ENCODE data around the gene ATL3. TPM values are rescaled to one million over a fixed set of nuclear protein-coding genes. Genes with fewer than 3 reads are reported as not detected.
A peak's percentile ranks its signal among the peaks of the same experiment; 100 is the strongest.
"Not testable (repeated sequence)": the region's sequence is repeated elsewhere in the genome, so short reads cannot be mapped to it uniquely, and the experiment has no call there.

ATL3 gene
- total RNA-seq, 1 donor from 2014 or later: 96.9 TPM

GRCh38 chr11:63687845-63688244, 16.7 kb upstream of the ATL3 start:
- Mint-ChIP-seq H3K36me3 (ENCODE audit: unreplicated experiment) (no peaks in the 10 kb centered on the region), H3K4me1 (ENCODE audit: unreplicated experiment) (peaks cover 49% of the 10 kb centered on the region), H3K27me3 (ENCODE audit: unreplicated experiment) (no peaks in the 10 kb centered on the region), H3K27ac (ENCODE audit: unreplicated experiment) (no peak overlapping the region), H3K4me3 (ENCODE audit: unreplicated experiment) (no peak overlapping the region), H3K9me3 (ENCODE audit: unreplicated experiment) (no peaks in the 10 kb centered on the region)
- no peak for TF ChIP-seq CTCF (IDR thresholded peaks at IDR 0.05)
- DNase-seq (ENCODE audit: extremely low spot score, unreplicated experiment): no peak

GRCh38 chr11:63686926-63687325, 15.8 kb upstream of the ATL3 start:
- H3K4me3 Mint-ChIP-seq (ENCODE audit: unreplicated experiment): no peak overlapping the region
- peak overlapping the region; percentile 31 for H3K27ac Mint-ChIP-seq (ENCODE audit: unreplicated experiment)
- H3K36me3 Mint-ChIP-seq (ENCODE audit: unreplicated experiment): no peaks in the 10 kb centered on the region
- DNase-seq (ENCODE audit: extremely low spot score, unreplicated experiment): no peak
- no peak for TF ChIP-seq CTCF (IDR thresholded peaks at IDR 0.05)
- no peaks in the 10 kb centered on the region for H3K9me3 Mint-ChIP-seq (ENCODE audit: unreplicated experiment)
- peaks cover 54% of the 10 kb centered on the region for H3K4me1 Mint-ChIP-seq (ENCODE audit: unreplicated experiment)
- H3K27me3 Mint-ChIP-seq (ENCODE audit: unreplicated experiment): no peaks in the 10 kb centered on the region

GRCh38 chr11:63685158-63685721, 14.1 kb upstream of the ATL3 start:
- DNase-seq (ENCODE audit: extremely low spot score, unreplicated experiment); H3K27ac Mint-ChIP-seq (ENCODE audit: unreplicated experiment); H3K36me3 Mint-ChIP-seq (ENCODE audit: unreplicated experiment); H3K4me3 Mint-ChIP-seq (ENCODE audit: unreplicated experiment); H3K9me3 Mint-ChIP-seq (ENCODE audit: unreplicated experiment); H3K27me3 Mint-ChIP-seq (ENCODE audit: unreplicated experiment): not testable (repeated sequence)
- peaks cover 59% of the 10 kb centered on the region for H3K4me1 Mint-ChIP-seq (ENCODE audit: unreplicated experiment)

- Mint-ChIP-seq H3K27ac (ENCODE audit: unreplicated experiment) (peak overlapping the region; percentile 88), H3K27me3 (ENCODE audit: unreplicated experiment) (no peaks in the 10 kb centered on the region)
- DNase-seq (ENCODE audit: extremely low spot score, unreplicated experiment): no peak
Measured at GRCh38 chr11:63683133-63683991, 12.2 kb upstream of the ATL3 start.

More at GRCh38 chr11:63683133-63683991, 12.2 kb upstream of the ATL3 start:
- Mint-ChIP-seq H3K4me3 (ENCODE audit: unreplicated experiment) (peak overlapping the region; percentile 91), H3K9me3 (ENCODE audit: unreplicated experiment) (no peaks in the 10 kb centered on the region), H3K4me1 (ENCODE audit: unreplicated experiment) (peaks cover 44% of the 10 kb centered on the region), H3K36me3 (ENCODE audit: unreplicated experiment) (no peaks in the 10 kb centered on the region)
- no peak for TF ChIP-seq CTCF (IDR thresholded peaks at IDR 0.05)

Measured in osteocyte (in vitro differentiated cells).